HepG2 (cell line): ENCODE data around the gene RHOG. TPM values are rescaled to one million over a fixed set of nuclear protein-coding genes. Genes with fewer than 3 reads are reported as not detected.
A peak's percentile ranks its signal among the peaks of the same experiment; 100 is the strongest.

ENCODE experiments used
- CHD2 ChIP-seq: IDR thresholded peaks from 2 replicates; pipeline ENCODE4 v1.6.1; 2011; ENCODE audit warnings: low read depth, low read length, improper control_type of control experiment
- FOXJ3 ChIP-seq: sonication (generic); formaldehyde crosslinking; IDR thresholded peaks from 2 replicates; pipeline ENCODE4 v1.4.0; 2020; ENCODE audit warnings: missing genetic modification reagents, mild to moderate bottlenecking, borderline replicate concordance
- KAT8 ChIP-seq: IDR thresholded peaks from 2 replicates; pipeline ENCODE4 v1.6.1; 2016; ENCODE audit warnings: missing genetic modification reagents, missing compliant biosample characterization
- KDM5A ChIP-seq: fragments of 200-600 bp; sonication (generic); IDR thresholded peaks from 2 replicates; pipeline ENCODE4 v1.7.0; 2018; ENCODE audit warnings: antibody characterized with exemption, mild to moderate bottlenecking, low read length, borderline replicate concordance
- MAX ChIP-seq: IDR thresholded peaks from 2 replicates; pipeline ENCODE4 v1.6.1; 2012; ENCODE audit warnings: inconsistent platforms
- MEIS1 ChIP-seq: sonication (generic); formaldehyde crosslinking; IDR thresholded peaks from 2 replicates; pipeline ENCODE4 v1.9.0; 2021; ENCODE audit warnings: mild to moderate bottlenecking, missing genetic modification reagents, moderate library complexity, borderline replicate concordance
- PRDM15 ChIP-seq: sonication (generic); formaldehyde crosslinking; IDR thresholded peaks from 2 replicates; pipeline ENCODE4 v1.4.0; 2020; ENCODE audit warnings: missing genetic modification reagents
- SMAD9 ChIP-seq: sonication (generic); formaldehyde crosslinking; IDR thresholded peaks from 2 replicates; pipeline ENCODE4 v1.5.1; 2020; ENCODE audit warnings: mild to moderate bottlenecking, missing genetic modification reagents
- TCF7L2 ChIP-seq: IDR thresholded peaks from 2 replicates; pipeline ENCODE4 v1.6.1; 2011; ENCODE audit warnings: mild to moderate bottlenecking, low read depth, low read length, moderate library complexity
- TFDP1 ChIP-seq: IDR thresholded peaks from 2 replicates; pipeline ENCODE4 v1.6.1; 2016; ENCODE audit warnings: missing compliant biosample characterization, missing genetic modification reagents, borderline replicate concordance
- ZFP1 ChIP-seq: IDR thresholded peaks from 2 replicates; pipeline ENCODE4 v1.6.1; 2016
- ZFP36 ChIP-seq: fragments of 150-350 bp; IDR thresholded peaks from 2 replicates; pipeline ENCODE4 v1.6.1; 2018; ENCODE audit warnings: borderline replicate concordance, low read length, low read depth; ENCODE audit not compliant: partially characterized antibody
- ZFP82 ChIP-seq: sonication (generic); formaldehyde crosslinking; IDR thresholded peaks from 2 replicates; pipeline ENCODE4 v1.5.1; 2020; ENCODE audit warnings: mild to moderate bottlenecking, missing genetic modification reagents, borderline replicate concordance
- ZFX ChIP-seq: sonication (generic); formaldehyde crosslinking; IDR thresholded peaks from 2 replicates; pipeline ENCODE4 v1.4.0; 2020; ENCODE audit warnings: mild to moderate bottlenecking, low read depth, missing genetic modification reagents, moderate library complexity
- ZNF230 ChIP-seq: sonication (generic); formaldehyde crosslinking; IDR thresholded peaks from 2 replicates; pipeline ENCODE4 v1.4.0; 2020; ENCODE audit warnings: mild to moderate bottlenecking, missing genetic modification reagents
- ZNF232 ChIP-seq: sonication (generic); formaldehyde crosslinking; IDR thresholded peaks from 2 replicates; pipeline ENCODE4 v1.4.0; 2020; ENCODE audit warnings: missing genetic modification reagents, borderline replicate concordance
- ZNF484 ChIP-seq: sonication (generic); formaldehyde crosslinking; IDR thresholded peaks from 2 replicates; pipeline ENCODE4 v1.5.1; 2020; ENCODE audit warnings: mild to moderate bottlenecking, low read depth, missing genetic modification reagents, borderline replicate concordance
- ZNF569 ChIP-seq: sonication (generic); formaldehyde crosslinking; IDR thresholded peaks from 2 replicates; pipeline ENCODE4 v1.5.0; 2020; ENCODE audit warnings: mild to moderate bottlenecking, missing genetic modification reagents, moderate library complexity, borderline replicate concordance
- ZNF614 ChIP-seq: IDR thresholded peaks from 2 replicates; pipeline ENCODE4 v1.6.1; 2018; ENCODE audit warnings: missing biosample characterization, missing genetic modification reagents, inconsistent platforms, borderline replicate concordance
- ZNF670 ChIP-seq: sonication (generic); formaldehyde crosslinking; IDR thresholded peaks from 2 replicates; pipeline ENCODE4 v1.8.0; 2022; ENCODE audit warnings: mild to moderate bottlenecking, missing genetic modification reagents, borderline replicate concordance
- ZNF7 ChIP-seq: IDR thresholded peaks from 2 replicates; pipeline ENCODE4 v1.6.1; 2016; ENCODE audit warnings: missing biosample characterization, missing genetic modification reagents
- ZNF850 ChIP-seq: sonication (generic); formaldehyde crosslinking; conservative IDR thresholded peaks from 2 replicates; pipeline ENCODE4 v1.9.0; 2021; ENCODE audit warnings: mild to moderate bottlenecking, missing genetic modification reagents
- polyA plus RNA-seq, 8 experiments: library from polyadenylated mRNA; depleted of rRNA in 3 of 8; stranded (reverse) in 7 of 8; unstranded in 1 of 8; fragments of >200 nt; fragmentation: Illumina TruSeq in 4 of 8; extraction: Trizol in 4 of 8; gene quantifications; 2 replicates each; pipeline versions ENCODE4 v1.2.1 to v1.2.3, GENCODE V29; 2011 to 2016; ENCODE audit warnings: low read depth in 4 of 8, missing spikeins in 1 of 8, mixed read lengths in 1 of 8; ENCODE audit not compliant: insufficient read depth in 1 of 8
- total RNA-seq, 5 experiments: library from RNA; depleted of rRNA; stranded (reverse); fragments of >200 nt; fragmentation: Illumina TruSeq; extraction: Trizol; gene quantifications; 2 replicates each; pipeline ENCODE4 v1.2.3, GENCODE V29; 2016; ENCODE audit warnings: low read depth in 1 of 5
- TF ChIP-seq, protein P1 (sequence below): sonication (generic); formaldehyde crosslinking; IDR thresholded peaks from 2 replicates; pipeline ENCODE4 v1.5.1; 2020; ENCODE audit warnings: mild to moderate bottlenecking, moderate library complexity, missing genetic modification reagents

RHOG gene
- total and polyA plus RNA-seq, 2 of the 13 experiments (the other 11 are each of a cell fraction or from before 2014, with no cell fraction given): 7.7 to 23.4 TPM

DNA sequence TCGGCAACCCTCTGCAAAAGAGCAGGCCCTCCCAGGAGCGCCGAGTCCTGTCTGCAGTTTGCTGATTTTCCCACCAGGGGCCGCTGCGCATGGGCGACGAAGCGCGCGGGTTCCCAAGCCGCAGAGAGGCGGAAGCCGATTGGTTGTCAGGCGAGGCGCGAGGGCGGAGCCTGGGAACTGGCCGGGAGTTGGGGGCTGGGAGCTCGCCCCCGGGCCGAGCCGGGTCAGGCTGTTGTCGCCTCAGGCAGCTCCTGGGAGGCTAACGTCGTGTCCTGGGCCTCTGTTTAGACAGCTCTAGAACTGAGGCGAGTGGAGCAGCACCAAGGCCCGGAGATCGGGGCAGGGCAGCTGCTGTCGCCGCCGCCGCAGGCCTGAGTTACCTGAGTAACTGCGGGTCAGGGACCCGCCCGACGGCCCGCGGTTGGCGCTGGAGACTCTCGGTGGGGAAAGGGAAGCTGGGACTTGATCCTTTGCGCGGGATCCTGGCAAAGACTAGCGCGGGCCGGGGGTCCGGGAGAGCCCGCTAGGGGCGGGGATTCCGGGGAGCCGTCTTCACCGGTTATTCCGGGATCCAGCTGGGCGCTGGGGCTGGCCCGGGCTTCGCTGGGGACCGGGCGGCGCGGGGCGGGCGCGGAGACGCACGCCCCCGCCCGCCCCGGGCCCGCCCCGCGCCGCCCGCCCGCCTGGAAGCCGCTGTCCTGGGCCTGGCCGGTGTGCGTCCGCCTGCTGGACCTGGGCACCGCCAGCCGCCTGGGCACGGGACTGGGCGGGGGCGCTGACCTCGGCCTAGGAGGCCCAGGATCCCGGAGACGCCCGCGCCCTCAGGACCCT lies 14.4 kb upstream of the RHOG start, which contains the start of gene STIM1 (continued):
- TF ChIP-seq ZNF484 (CRISPR knock-in tag) (no peak), ZFX (peak; percentile 74), ZNF569 (no peak), MEIS1 (no peak), ZNF230 (no peak), ZNF670 (CRISPR knock-in tag) (peak; percentile 37; the same call in 1 of the 2 replicates), KDM5A (peak; percentile 57; the same call in 1 of the 2 replicates), TCF7L2 (no peak), SMAD9 (CRISPR knock-in tag) (no peak), PRDM15 (CRISPR knock-in tag) (peak; percentile 44; the same call in 1 of the 2 replicates), ZNF614 (peak; percentile 27; the same call in 1 of the 2 replicates), CHD2 (no peak), TFDP1 (CRISPR knock-in tag) (peak; percentile 94), ZFP36 (no peak), MAX (peak; percentile 70), ZNF232 (CRISPR knock-in tag) (0 out of 2 replicates have a peak, but pooled peaks have one; percentile 69), ZNF7 (CRISPR knock-in tag) (no peak), FOXJ3 (CRISPR knock-in tag) (peak; percentile 73; the same call in 1 of the 2 replicates), KAT8 (CRISPR knock-in tag) (peak; percentile 56), ZFP82 (CRISPR knock-in tag) (0 out of 2 replicates have a peak, but pooled peaks have one; percentile 55), ZNF850 (CRISPR knock-in tag) (peak; percentile 31; the same call in 1 of the 2 replicates), ZFP1 (CRISPR knock-in tag) (no peak)
- TF ChIP-seq, protein P1, sequence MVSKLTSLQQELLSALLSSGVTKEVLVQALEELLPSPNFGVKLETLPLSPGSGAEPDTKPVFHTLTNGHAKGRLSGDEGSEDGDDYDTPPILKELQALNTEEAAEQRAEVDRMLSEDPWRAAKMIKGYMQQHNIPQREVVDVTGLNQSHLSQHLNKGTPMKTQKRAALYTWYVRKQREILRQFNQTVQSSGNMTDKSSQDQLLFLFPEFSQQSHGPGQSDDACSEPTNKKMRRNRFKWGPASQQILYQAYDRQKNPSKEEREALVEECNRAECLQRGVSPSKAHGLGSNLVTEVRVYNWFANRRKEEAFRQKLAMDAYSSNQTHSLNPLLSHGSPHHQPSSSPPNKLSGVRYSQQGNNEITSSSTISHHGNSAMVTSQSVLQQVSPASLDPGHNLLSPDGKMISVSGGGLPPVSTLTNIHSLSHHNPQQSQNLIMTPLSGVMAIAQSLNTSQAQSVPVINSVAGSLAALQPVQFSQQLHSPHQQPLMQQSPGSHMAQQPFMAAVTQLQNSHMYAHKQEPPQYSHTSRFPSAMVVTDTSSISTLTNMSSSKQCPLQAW (CRISPR knock-in tag): peak; percentile 94
